AG09319 (cell line): ENCODE data around the gene AZU1.

ENCODE experiments used
- DNase-seq: peaks from one replicate; pipeline ENCODE4 v3.0.0-alpha.2; 2010; ENCODE audit warnings: low read depth; ENCODE audit errors: extremely low read depth
- TF ChIP-seq, protein P1 (sequence below): IDR thresholded peaks from 2 replicates; pipeline ENCODE4 v1.5.1; 2011; ENCODE audit warnings: low read depth, mild to moderate bottlenecking, inconsistent platforms, low read length, moderate library complexity

Gene AZU1

DNA sequence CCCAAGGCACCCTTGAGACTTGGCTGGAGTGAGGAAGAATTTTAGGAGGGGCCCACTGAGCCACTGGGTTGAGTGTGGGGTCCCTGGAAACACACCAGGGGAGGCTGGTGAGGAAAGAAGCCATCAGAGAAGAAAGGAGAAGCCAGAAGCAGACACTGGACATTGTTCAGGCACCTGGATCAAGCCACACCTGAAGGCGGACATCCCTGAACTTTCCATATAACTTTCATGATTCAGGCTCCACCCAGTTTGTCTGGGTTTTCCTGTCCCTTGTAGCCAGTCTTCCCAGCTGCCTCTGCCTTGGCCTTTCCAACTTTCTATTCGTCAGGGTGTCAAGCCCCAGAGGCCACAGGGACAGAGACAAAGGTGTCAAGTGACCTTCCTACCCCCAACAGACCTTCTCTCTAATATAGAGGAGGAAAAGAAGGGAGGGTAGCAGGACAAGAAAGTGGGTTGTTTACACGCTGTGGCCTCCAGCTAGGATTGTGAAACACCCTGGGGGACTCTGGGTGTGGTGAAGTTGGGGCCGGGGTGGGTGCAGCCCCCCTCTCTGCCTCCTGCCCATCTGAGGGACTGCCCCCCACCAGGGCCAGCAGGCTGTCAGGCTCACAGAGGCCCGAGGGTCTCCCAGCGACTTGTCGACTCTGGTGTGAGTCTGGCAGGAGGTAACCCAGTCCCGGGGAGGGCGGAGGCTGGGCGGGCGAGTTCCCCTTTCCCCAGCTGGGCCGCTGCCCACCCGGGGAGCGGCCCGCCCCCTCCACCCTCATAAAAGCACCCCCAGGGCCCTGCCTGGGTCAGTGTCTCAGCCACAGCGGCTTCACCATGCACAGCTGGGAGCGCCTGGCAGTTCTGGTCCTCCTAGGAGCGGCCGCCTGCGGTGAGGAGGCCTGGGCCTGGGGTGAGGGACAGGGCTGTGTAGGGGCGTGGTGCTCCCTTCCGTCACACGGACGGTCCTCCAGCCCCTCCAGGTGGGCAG, 31.5 kb downstream of the AZU1 start, which contains the start of gene CFD:
Gene CFD, plus strand, starts transcription at position 797 of the 976 bp plus-strand sequence. Its CDS starts 26 bp downstream, at position 823.
- DNase-seq: no peak

DNA sequence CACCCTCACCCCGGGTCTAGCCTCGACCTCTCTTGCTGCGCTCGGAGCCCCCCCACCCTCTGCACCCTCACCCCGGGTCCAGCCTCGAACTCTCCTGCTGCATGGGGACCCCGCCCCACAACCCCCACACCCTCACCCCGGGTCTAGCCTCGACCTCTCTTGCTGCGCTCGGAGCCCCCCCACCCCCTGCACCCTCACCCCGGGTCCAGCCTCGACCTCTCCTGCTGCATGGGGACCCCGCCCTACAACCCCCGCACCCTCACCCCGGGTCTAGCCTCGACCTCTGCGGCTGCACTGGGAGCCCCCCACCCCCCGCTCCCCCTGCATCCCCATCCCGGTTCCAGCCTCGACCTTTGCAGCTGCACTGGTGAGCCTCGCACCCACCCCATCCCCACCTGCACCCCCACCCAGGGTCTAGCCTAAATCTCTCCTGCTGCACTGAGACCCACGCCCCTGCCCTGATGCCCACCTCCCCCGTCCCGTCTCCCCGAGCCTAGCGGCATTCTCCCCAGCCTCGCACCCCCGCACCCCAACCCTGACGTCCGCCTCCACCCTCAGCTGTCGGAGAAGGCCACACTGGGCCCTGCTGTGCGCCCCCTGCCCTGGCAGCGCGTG, 33.6 kb downstream of the AZU1 start:
- TF ChIP-seq, protein P1, sequence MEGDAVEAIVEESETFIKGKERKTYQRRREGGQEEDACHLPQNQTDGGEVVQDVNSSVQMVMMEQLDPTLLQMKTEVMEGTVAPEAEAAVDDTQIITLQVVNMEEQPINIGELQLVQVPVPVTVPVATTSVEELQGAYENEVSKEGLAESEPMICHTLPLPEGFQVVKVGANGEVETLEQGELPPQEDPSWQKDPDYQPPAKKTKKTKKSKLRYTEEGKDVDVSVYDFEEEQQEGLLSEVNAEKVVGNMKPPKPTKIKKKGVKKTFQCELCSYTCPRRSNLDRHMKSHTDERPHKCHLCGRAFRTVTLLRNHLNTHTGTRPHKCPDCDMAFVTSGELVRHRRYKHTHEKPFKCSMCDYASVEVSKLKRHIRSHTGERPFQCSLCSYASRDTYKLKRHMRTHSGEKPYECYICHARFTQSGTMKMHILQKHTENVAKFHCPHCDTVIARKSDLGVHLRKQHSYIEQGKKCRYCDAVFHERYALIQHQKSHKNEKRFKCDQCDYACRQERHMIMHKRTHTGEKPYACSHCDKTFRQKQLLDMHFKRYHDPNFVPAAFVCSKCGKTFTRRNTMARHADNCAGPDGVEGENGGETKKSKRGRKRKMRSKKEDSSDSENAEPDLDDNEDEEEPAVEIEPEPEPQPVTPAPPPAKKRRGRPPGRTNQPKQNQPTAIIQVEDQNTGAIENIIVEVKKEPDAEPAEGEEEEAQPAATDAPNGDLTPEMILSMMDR: no peak
- no peak for DNase-seq

More for the DNA sequence above, 31.5 kb downstream of the AZU1 start, which contains the start of gene CFD:
- TF ChIP-seq, protein P1: no peak

DNA sequence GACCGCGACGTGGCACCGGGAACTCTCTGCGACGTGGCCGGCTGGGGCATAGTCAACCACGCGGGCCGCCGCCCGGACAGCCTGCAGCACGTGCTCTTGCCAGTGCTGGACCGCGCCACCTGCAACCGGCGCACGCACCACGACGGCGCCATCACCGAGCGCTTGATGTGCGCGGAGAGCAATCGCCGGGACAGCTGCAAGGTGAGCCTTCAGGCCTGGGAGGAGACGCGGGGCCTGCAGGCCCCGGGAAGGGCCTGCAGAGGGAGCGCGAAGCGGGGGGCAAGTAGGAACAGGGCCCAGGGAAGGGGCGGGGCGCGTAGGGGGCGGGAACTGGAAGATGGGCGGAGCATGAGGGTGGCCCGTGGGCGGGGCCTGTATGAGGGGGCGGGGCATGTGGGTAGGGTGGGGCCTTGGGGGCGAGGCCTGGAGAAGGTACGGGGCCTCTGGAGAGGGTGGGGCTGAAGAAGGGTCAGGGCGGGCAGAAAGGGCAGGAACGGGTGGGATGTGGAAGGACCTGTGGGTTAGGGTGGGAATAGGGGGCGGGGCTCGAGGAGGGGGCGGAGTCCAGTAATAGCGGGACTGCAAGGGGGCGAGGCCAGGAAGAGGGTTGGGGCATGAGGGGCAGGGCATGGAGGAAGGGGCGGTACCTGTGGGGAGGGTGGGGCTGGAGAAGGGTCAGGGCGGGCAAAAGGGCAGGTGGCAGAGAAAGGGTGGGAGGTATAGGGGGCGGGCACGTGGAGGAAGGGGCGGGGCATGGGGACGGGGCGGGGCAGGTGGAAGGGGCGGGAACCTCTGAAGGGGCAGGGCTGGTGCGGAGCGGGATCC, 34.3 kb downstream of the AZU1 start:
- TF ChIP-seq, protein P1: no peak

DNA sequence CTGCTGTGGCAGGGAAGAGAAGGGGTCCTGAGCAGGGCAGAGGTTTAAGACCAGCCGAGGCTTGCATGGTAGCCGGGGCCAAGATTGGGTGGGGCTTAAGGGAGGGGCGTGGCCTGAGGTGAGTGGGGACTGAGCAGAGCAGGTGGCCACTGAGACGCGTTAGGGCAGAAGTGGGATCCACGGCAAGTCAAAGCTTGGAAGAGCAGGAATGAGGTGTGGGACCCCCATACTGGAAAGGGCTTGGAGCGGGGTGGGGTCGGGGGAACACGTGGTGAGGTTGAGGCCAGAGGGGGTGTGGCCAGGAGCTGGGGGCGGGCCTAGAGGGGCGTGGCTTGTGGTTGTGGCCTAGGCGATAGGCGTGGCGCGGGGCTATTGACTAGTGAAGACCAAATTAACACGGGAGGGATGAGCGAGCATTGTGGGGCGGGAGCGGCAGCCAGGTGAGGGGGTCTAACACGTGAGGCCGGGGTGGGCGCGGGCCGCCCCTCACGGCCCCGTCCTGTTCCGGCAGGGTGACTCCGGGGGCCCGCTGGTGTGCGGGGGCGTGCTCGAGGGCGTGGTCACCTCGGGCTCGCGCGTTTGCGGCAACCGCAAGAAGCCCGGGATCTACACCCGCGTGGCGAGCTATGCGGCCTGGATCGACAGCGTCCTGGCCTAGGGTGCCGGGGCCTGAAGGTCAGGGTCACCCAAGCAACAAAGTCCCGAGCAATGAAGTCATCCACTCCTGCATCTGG, 35.1 kb downstream of the AZU1 start:
- TF ChIP-seq, protein P1: no peak

More for the DNA sequence above, 34.3 kb downstream of the AZU1 start:
- no peak for DNase-seq

DNA sequence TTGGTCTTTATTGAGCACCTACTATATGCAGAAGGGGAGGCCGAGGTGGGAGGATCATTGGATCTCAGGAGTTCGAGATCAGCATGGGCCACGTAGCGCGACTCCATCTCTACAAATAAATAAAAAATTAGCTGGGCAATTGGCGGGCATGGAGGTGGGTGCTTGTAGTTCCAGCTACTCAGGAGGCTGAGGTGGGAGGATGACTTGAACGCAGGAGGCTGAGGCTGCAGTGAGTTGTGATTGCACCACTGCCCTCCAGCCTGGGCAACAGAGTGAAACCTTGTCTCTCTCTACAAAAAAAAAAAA, 35.6 kb downstream of the AZU1 start:
- TF ChIP-seq, protein P1: no peak
- no peak for DNase-seq

More for the DNA sequence above, 35.1 kb downstream of the AZU1 start:
- no peak for DNase-seq

DNA sequence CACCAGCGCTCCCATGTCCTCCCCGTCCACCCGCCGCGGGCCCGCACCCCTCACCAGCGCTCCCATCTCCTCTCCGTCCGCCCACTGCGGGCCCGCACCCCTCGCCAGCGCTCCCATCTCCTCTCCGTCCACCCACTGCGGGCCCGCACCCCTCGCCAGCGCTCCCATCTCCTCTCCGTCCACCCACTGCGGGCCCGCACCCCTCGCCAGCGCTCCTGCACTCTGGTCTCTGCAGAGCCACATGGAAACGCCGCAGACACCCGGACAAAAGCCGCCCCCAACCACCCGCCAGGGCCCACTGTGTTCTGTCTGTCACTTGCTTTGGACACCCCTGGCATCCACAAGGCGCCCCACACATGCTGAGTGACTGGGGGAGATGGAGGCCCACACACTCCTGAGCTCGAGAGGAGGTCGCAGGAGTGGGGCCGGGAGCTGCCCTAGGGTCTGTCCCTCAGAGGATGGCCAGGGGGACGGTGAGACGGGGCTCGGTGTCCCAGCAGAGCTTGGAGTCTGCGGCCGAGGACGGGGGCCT, 39.2 kb downstream of the AZU1 start:
- TF ChIP-seq, protein P1: no peak

More for the DNA sequence above, 39.2 kb downstream of the AZU1 start:
- DNase-seq: no peak
